HG02884 (cell line): Measurements from ENCODE around the gene EPHA3.
"Not testable (repeated sequence)": the region's sequence is repeated elsewhere in the genome, so short reads cannot be mapped to it uniquely, and the experiment has no call there.

Experiments used
- ATAC-seq: cut with Tn5 transposase; IDR thresholded peaks from one replicate; pipeline ENCODE4 v1.9.1; 2021; ENCODE audit warnings: mild to moderate bottlenecking, moderate library complexity; ENCODE audit not compliant: unreplicated experiment

Gene EPHA3

GRCh38 chr3:89350935-89351334 is 243.5 kb downstream of the EPHA3 start:
- not testable (repeated sequence) for ATAC-seq

- ATAC-seq = no peak
Measured at GRCh38 chr3:89353465-89353864, 246.0 kb downstream of the EPHA3 start.

- no peak for ATAC-seq
Measured at GRCh38 chr3:89358281-89358680, 250.9 kb downstream of the EPHA3 start.

- no peak for ATAC-seq
Measured at GRCh38 chr3:89360156-89360555, 252.7 kb downstream of the EPHA3 start.

- no peak for ATAC-seq
Measured at GRCh38 chr3:89362496-89362895, 255.1 kb downstream of the EPHA3 start.

- no peak for ATAC-seq
Measured at GRCh38 chr3:89363171-89363570, 255.8 kb downstream of the EPHA3 start.

GRCh38 chr3:89364314-89364713 is 256.9 kb downstream of the EPHA3 start:
- ATAC-seq = no peak

- ATAC-seq = no peak
Measured at GRCh38 chr3:89367166-89367565, 259.7 kb downstream of the EPHA3 start.

GRCh38 chr3:89368846-89369245 is 261.4 kb downstream of the EPHA3 start:
- no peak for ATAC-seq

GRCh38 chr3:89372456-89372855 is 265.0 kb downstream of the EPHA3 start:
- ATAC-seq = no peak

GRCh38 chr3:89373434-89373833 is 266.0 kb downstream of the EPHA3 start:
- no peak for ATAC-seq

GRCh38 chr3:89375451-89375850 is 268.0 kb downstream of the EPHA3 start:
- no peak for ATAC-seq

GRCh38 chr3:89380016-89380415 is 272.6 kb downstream of the EPHA3 start:
- no peak for ATAC-seq

GRCh38 chr3:89392991-89393390 is 285.6 kb downstream of the EPHA3 start:
- ATAC-seq = no peak

GRCh38 chr3:89395456-89395855 is 288.0 kb downstream of the EPHA3 start:
- no peak for ATAC-seq

- no peak for ATAC-seq
Measured at GRCh38 chr3:89395996-89396395, 288.6 kb downstream of the EPHA3 start.

- ATAC-seq = no peak
Measured at GRCh38 chr3:89402051-89402450, 294.6 kb downstream of the EPHA3 start.

- ATAC-seq = no peak
Measured at GRCh38 chr3:89405176-89405575, 297.8 kb downstream of the EPHA3 start.

GRCh38 chr3:89405593-89405992 is 298.2 kb downstream of the EPHA3 start:
- no peak for ATAC-seq

GRCh38 chr3:89411201-89411600 is 303.8 kb downstream of the EPHA3 start:
- no peak for ATAC-seq

GRCh38 chr3:89414270-89414669 is 306.8 kb downstream of the EPHA3 start:
- no peak for ATAC-seq

- ATAC-seq = no peak
Measured at GRCh38 chr3:89419647-89420241, 312.3 kb downstream of the EPHA3 start.

- ATAC-seq = no peak
Measured at GRCh38 chr3:89426060-89426459, 318.6 kb downstream of the EPHA3 start.
